Measurements from ENCODE around the gene RBM42.

DNA sequence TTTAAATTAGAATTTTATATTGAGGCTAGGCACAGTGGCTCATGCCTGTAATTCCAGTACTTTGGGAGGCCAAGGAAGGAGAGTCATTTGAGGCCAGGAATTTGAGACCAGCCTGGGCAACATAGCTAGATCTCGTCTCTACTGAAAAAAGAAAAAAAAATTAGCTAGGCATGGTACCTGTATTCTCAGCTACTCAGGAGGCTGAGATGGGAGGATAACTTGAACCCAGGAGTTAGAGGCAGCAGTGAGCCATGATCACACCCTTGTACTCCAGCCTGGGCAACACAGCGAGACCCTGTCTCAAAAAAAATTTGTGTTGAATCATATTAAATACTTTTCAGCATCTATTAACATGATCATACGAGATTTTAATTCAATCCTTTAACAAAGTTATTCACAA, 38.0 kb upstream of the RBM42 start:
- TF ChIP-seq POLR2A (IDR thresholded peaks at IDR 0.05; ENCODE audit: low read depth, low read length) (no peak), TAF1 (IDR thresholded peaks at IDR 0.05; ENCODE audit: low read depth, low read length) (no peak)
